Stimulated activated memory B cell treated with anti-CD40 and anti-IgM and Interleukin-4, amounts not matched to agents 10 μg/mL and 1 μg/mL and 100 μg/mL, for 72 hours (primary cell): ENCODE measurements around the gene SLC6A12.
A peak's percentile ranks its signal among the peaks of the same experiment; 100 is the strongest.
"Not testable (repeated sequence)": the region's sequence is repeated elsewhere in the genome, so short reads cannot be mapped to it uniquely, and the experiment has no call there.

Source experiments
- ATAC-seq: fragments of 150-1000 bp; cut with Tn5 transposase; 2 replicates; pipeline ENCODE4 v1.10.0; 2021
- H3K27ac Mint-ChIP-seq: one replicate; pipeline ENCODE4 v1.8.0; 2022; ENCODE audit warnings: mild to moderate bottlenecking, mixed read lengths
- H3K27me3 Mint-ChIP-seq: one replicate; pipeline ENCODE4 v1.8.0; 2022; ENCODE audit warnings: mixed read lengths
- H3K36me3 Mint-ChIP-seq: one replicate; pipeline ENCODE4 v1.8.0; 2022; ENCODE audit warnings: mixed read lengths
- H3K4me1 Mint-ChIP-seq: one replicate; pipeline ENCODE4 v1.8.0; 2022; ENCODE audit warnings: mixed read lengths
- H3K4me3 Mint-ChIP-seq: one replicate; pipeline ENCODE4 v1.8.0; 2022; ENCODE audit warnings: mild to moderate bottlenecking, moderate library complexity, mixed read lengths
- H3K9me3 Mint-ChIP-seq: one replicate; pipeline ENCODE4 v1.8.0; 2022; ENCODE audit warnings: mixed read lengths

SLC6A12 gene

DNA sequence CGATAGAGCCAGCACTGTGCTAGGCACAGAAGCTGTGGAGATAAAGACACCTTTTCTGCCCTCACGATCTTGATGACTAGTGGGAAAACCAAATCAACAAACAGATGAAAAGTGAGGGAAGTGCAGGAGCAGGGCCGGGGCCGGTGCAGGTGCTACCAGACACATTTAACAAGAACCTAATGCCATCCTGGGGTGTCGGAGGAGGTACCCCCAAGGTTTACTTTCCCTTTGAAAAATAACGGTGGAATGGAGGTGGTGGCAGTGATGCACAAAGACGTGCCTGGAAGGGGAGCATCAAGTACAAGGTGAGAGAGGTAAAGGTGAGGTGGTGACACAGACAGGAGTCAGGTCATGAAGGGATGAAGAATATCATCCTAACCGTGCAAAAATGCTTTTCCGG lies 26.6 kb upstream of the SLC6A12 start:
- Mint-ChIP-seq H3K4me1 (no peaks in the 10 kb centered on the region), H3K9me3 (peaks cover 6% of the 10 kb centered on the region), H3K27ac (no peak overlapping the region), H3K27me3 (peaks cover 42% of the 10 kb centered on the region), H3K4me3 (no peak overlapping the region), H3K36me3 (no peaks in the 10 kb centered on the region)
- ATAC-seq, result no peak

DNA sequence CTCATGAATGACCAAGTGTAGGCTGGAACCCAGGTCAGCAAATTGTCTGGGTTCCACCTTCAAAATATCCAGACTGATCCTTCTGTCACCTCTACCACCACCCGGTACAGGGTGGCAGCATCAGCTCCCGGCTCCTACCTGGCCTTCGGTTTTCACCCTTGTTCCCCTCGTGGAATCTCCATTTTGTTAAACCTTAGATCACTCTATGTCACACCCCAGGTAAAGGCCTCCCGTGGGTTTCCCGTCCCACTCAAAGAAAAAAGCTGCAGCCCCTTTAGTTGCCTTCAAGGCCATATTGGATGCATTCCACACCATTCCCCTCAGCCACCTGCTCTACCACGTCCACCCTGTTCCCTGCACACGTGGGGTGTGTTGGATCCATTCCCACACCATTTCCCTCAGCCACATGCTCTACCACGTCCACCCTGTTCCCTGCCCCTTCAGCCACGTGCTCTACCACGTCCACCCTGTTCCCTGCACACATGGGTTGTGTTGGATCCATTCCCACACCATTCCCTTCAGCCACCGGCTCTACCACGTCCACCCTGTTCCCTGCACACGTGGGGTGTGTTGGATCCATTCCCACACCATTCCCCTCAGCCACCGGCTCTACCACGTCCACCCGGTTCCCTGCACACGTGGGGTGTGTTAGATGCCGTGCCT lies 24.9 kb upstream of the SLC6A12 start:
- Mint-ChIP-seq H3K27me3 (peaks cover 42% of the 10 kb centered on the region), H3K9me3 (peaks cover 11% of the 10 kb centered on the region), H3K4me3 (no peak overlapping the region), H3K4me1 (no peaks in the 10 kb centered on the region), H3K36me3 (no peaks in the 10 kb centered on the region), H3K27ac (no peak overlapping the region)
- ATAC-seq, result no peak

DNA sequence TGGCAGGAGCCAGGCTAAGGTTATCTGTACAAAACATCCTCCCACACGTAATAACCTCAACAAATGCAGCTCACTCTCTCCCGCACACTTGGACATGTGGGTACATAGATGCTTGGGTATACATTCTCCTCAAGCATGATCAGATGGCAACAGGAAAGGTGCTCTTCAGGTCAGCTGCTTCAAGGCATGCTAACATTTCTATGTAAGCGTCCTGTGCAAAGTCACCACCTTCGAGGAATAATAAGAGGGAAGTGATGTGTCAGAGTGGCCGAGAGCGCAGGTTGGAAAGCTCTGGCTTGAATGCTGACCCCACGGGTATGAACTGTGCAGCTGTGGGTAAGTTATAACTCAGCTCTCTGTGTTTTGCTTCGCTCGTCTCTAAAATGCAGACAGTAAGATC lies 24.2 kb upstream of the SLC6A12 start:
- H3K27me3 Mint-ChIP-seq, result peaks cover 36% of the 10 kb centered on the region
- ATAC-seq, result no peak
- H3K4me1 Mint-ChIP-seq, result no peaks in the 10 kb centered on the region
- H3K27ac Mint-ChIP-seq, result no peak overlapping the region
- peaks cover 11% of the 10 kb centered on the region for H3K9me3 Mint-ChIP-seq
- no peak overlapping the region for H3K4me3 Mint-ChIP-seq
- H3K36me3 Mint-ChIP-seq, result no peaks in the 10 kb centered on the region

GRCh38 chr12:237026-237815 lies 23.3 kb upstream of the SLC6A12 start:
- Mint-ChIP-seq H3K27ac (no peak overlapping the region), H3K9me3 (peaks cover 11% of the 10 kb centered on the region), H3K4me1 (no peaks in the 10 kb centered on the region), H3K36me3 (no peaks in the 10 kb centered on the region), H3K4me3 (no peak overlapping the region), H3K27me3 (peaks cover 33% of the 10 kb centered on the region)
- no peak for ATAC-seq

GRCh38 chr12:236445-236844 lies 22.5 kb upstream of the SLC6A12 start:
- peaks cover 31% of the 10 kb centered on the region for H3K27me3 Mint-ChIP-seq
- no peak for ATAC-seq
- no peak overlapping the region for H3K4me3 Mint-ChIP-seq
- peaks cover 11% of the 10 kb centered on the region for H3K9me3 Mint-ChIP-seq
- H3K36me3 Mint-ChIP-seq, result no peaks in the 10 kb centered on the region
- H3K4me1 Mint-ChIP-seq, result no peaks in the 10 kb centered on the region
- H3K27ac Mint-ChIP-seq, result no peak overlapping the region

DNA sequence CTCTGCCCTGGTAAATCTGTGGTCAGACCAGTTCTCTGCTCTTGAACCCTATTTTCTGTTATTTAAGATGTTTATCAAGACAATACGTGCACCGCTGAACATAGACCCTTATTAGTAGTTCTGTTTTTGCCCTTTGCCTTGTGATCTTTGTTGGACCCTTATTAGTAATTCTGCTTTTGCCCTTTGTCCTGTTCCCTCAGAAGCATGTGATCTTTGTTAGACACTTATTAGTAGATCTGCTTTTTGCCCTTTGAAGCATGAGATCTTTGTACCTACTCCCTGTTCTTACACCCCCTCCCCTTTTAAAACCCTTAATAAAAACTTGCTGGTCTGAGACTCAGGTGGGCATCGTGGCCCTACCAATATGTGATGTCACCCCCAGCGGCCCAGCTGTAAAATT lies 22.0 kb upstream of the SLC6A12 start:
- not testable (repeated sequence) for H3K4me3 Mint-ChIP-seq, H3K4me1 Mint-ChIP-seq, ATAC-seq, H3K27ac Mint-ChIP-seq, H3K36me3 Mint-ChIP-seq
- peaks cover 11% of the 10 kb centered on the region for H3K9me3 Mint-ChIP-seq
- H3K27me3 Mint-ChIP-seq, result peaks cover 30% of the 10 kb centered on the region

GRCh38 chr12:234891-235415 lies 21.0 kb upstream of the SLC6A12 start:
- Mint-ChIP-seq H3K27me3 (peaks cover 22% of the 10 kb centered on the region), H3K36me3 (no peaks in the 10 kb centered on the region), H3K27ac (no peak overlapping the region), H3K4me1 (no peaks in the 10 kb centered on the region), H3K4me3 (no peak overlapping the region), H3K9me3 (peaks cover 11% of the 10 kb centered on the region)
- ATAC-seq, result no peak

GRCh38 chr12:234019-234418 lies 20.1 kb upstream of the SLC6A12 start:
- Mint-ChIP-seq H3K4me1 (no peaks in the 10 kb centered on the region), H3K27me3 (peaks cover 24% of the 10 kb centered on the region)

GRCh38 chr12:233615-233968 lies 19.6 kb upstream of the SLC6A12 start:
- peaks cover 24% of the 10 kb centered on the region for H3K27me3 Mint-ChIP-seq
- H3K4me1 Mint-ChIP-seq, result no peaks in the 10 kb centered on the region
- no peak for ATAC-seq
- peaks cover 11% of the 10 kb centered on the region for H3K9me3 Mint-ChIP-seq
- no peaks in the 10 kb centered on the region for H3K36me3 Mint-ChIP-seq
- H3K4me3 Mint-ChIP-seq, result no peak overlapping the region
- H3K27ac Mint-ChIP-seq, result no peak overlapping the region

More at GRCh38 chr12:234019-234418, 20.1 kb upstream of the SLC6A12 start:
- Mint-ChIP-seq H3K36me3 (no peaks in the 10 kb centered on the region), H3K4me3 (no peak overlapping the region), H3K27ac (no peak overlapping the region), H3K9me3 (peaks cover 11% of the 10 kb centered on the region)
- no peak for ATAC-seq

GRCh38 chr12:232731-233614 lies 19.0 kb upstream of the SLC6A12 start:
- H3K4me1 Mint-ChIP-seq, result no peaks in the 10 kb centered on the region
- H3K27me3 Mint-ChIP-seq, result peaks cover 27% of the 10 kb centered on the region
- peaks cover 11% of the 10 kb centered on the region for H3K9me3 Mint-ChIP-seq
- H3K27ac Mint-ChIP-seq, result no peak overlapping the region
- H3K36me3 Mint-ChIP-seq, result no peaks in the 10 kb centered on the region
- H3K4me3 Mint-ChIP-seq, result no peak overlapping the region
- no peak for ATAC-seq

DNA sequence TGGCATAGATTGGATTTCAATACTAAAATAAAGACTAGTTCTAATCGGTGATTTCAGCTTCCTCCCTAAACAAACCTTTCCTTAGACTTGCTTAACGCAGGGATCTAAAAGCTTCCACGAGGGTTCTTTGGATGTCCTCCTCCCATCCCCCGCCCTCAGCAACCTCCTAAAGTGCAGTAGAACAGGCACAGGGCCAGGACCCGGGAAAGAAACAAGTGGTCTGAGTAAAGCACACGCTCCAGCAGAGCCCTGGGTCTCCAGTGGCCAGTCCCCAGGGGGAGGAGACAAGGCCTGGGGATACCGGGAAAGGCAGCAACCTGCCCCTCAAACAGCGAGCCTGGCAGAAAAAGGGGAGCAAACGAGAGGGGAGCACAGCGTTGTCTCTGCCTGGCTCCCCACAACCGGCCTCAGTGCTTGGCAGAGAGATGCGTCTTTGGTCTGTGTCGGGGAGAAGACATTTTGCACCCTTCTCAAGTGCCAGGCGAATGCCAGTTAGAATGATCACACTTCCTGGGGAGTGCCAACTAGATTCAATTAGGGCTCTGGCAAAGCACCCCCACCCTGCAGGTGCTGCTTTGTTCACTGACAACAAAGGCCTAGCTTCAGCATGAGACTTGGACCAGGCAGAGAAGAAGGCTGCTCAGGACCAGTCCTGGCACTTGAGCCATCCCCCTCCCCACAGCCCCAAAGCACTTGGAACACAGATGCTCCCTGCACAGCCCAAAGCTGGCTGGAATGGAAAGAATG lies 17.1 kb upstream of the SLC6A12 start:
- peaks cover 7% of the 10 kb centered on the region for H3K9me3 Mint-ChIP-seq
- peaks cover 36% of the 10 kb centered on the region for H3K27me3 Mint-ChIP-seq
- no peaks in the 10 kb centered on the region for H3K36me3 Mint-ChIP-seq
- no peak overlapping the region for H3K4me3 Mint-ChIP-seq
- H3K4me1 Mint-ChIP-seq, result no peaks in the 10 kb centered on the region
- ATAC-seq, result no peak
- no peak overlapping the region for H3K27ac Mint-ChIP-seq

DNA sequence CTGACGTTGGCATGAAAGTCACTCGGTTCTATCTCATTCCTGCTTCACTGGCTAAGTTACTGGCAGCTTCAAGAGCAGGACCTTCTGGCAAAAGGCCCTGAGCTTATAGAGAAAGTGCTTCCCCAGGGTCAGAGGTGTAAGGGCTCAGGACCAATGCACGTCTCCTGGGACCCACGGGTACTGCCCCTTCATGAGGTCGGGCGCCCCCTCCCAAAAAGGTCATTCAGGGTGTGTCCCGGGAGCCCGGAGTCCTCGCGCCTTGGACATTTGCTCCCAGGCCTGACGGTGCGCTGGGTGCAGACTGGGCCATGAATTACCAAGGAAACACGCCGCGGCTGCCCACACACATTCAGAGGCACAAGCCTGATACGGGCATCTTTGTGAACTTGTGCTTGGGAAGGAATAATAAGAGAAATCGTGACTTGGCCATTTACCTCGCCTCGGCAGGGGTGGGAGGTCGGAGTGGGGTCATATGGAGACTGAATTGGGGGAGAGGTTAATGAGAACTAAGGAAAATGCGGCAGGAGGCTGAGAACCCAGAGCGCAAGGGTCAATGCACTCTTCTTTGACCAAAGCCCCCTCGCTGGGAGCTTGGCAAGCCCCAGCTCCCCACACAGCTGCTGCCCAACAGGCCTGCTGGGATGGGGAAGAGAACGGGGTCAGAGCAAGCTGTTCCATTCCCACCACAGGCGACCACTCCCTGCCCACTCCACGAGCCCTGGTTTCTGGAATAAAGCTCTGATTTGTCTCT lies 15.7 kb upstream of the SLC6A12 start:
- Mint-ChIP-seq H3K4me1 (no peaks in the 10 kb centered on the region), H3K27ac (no peak overlapping the region)
- peak; percentile 28 for ATAC-seq

GRCh38 chr12:228846-229200 lies 14.9 kb upstream of the SLC6A12 start:
- Mint-ChIP-seq H3K36me3 (no peaks in the 10 kb centered on the region), H3K27me3 (peaks cover 36% of the 10 kb centered on the region), H3K4me3 (no peak overlapping the region), H3K27ac (no peak overlapping the region), H3K9me3 (no peaks in the 10 kb centered on the region), H3K4me1 (no peaks in the 10 kb centered on the region)
- no peak for ATAC-seq

More for the DNA sequence above, 15.7 kb upstream of the SLC6A12 start:
- Mint-ChIP-seq H3K9me3 (no peaks in the 10 kb centered on the region), H3K4me3 (no peak overlapping the region), H3K36me3 (no peaks in the 10 kb centered on the region), H3K27me3 (peaks cover 36% of the 10 kb centered on the region)
